Measurements from ENCODE around the gene EIF4G1.

DNA sequence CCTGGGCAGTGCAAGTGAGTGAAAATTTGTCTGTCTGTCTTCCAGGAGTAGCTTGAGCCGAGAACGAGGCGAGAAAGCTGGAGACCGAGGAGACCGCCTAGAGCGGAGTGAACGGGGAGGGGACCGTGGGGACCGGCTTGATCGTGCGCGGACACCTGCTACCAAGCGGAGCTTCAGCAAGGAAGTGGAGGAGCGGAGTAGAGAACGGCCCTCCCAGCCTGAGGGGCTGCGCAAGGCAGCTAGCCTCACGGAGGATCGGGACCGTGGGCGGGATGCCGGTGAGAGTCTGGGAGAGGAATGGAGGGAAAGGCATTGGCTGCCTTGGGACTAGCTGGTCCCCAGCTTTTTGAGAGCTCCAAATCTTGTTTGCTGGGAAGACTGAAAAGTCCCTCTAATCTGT is 12.8 kb downstream of the EIF4G1 start:
- TF ChIP-seq POLR2A (IDR thresholded peaks at IDR 0.05; ENCODE audit: low read depth, low read length) = no peak
- TF ChIP-seq SPI1 (IDR thresholded peaks at IDR 0.05; ENCODE audit: low read depth, low read length) = no peak
- TF ChIP-seq TAF1 (IDR thresholded peaks at IDR 0.05; ENCODE audit: low read depth, low read length) = no peak
- TF ChIP-seq POLR2AphosphoS5 (IDR thresholded peaks at IDR 0.05; ENCODE audit: low read depth, low read length) = no peak
